Mucosa of rectum (tissue), 2 donors: ENCODE results near the gene KRT35.

Source experiments
- H3K27ac ChIP-seq, 2 donors: one replicate each; pipeline ENCODE4 v1.7.0; 2013; ENCODE audit warnings: inconsistent platforms in 2 of 2, low read depth in 2 of 2, low read length in 2 of 2
- H3K27me3 ChIP-seq, 2 donors: one replicate each; pipeline ENCODE4 v1.7.0; 2013; ENCODE audit warnings: low read length in 2 of 2; ENCODE audit not compliant: control insufficient read depth in 2 of 2, insufficient read depth in 2 of 2
- H3K36me3 ChIP-seq, 2 donors: one replicate each; pipeline ENCODE4 v1.7.0; 2013; ENCODE audit warnings: low read length in 2 of 2; ENCODE audit not compliant: control insufficient read depth in 2 of 2, insufficient read depth in 2 of 2
- H3K4me1 ChIP-seq, 2 donors: one replicate each; pipeline ENCODE4 v1.7.0; 2013; ENCODE audit warnings: low read length in 2 of 2, mild to moderate bottlenecking in 1 of 2; ENCODE audit not compliant: control insufficient read depth in 2 of 2, insufficient read depth in 2 of 2
- H3K4me3 ChIP-seq, 2 donors: one replicate each; pipeline ENCODE4 v1.7.0; 2013; ENCODE audit warnings: low read length in 2 of 2
- H3K9ac ChIP-seq, 2 donors: one replicate each; pipeline ENCODE4 v1.7.0; 2013; ENCODE audit warnings: low read length in 2 of 2, low read depth in 1 of 2, mild to moderate bottlenecking in 1 of 2
- H3K9me3 ChIP-seq, 2 donors: one replicate each; pipeline ENCODE4 v1.7.0; 2013; ENCODE audit warnings: low read length in 2 of 2; ENCODE audit not compliant: control insufficient read depth in 2 of 2
- donor health status: healthy.
- donor health status: Normal muscosa, but diverticular disease.

KRT35 gene

DNA sequence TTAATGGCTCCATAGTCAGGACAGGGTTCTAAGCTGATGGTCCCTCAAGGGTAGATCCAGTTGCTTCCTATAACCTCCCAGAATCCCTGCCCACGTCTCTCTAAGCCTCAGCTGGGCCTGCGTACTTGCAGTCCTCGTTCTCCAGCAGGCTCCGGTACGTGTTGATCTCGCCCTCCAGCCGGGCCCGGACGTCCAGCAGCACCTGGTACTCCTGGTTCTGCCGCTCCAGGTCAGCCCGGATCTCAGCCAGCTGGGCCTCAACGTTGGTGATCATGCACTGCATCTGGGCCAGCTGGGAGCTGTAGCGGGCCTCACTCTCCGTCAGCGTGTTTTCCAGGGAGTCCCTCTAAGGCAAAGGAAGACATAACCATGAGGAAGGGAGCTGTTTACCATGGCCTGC lies 18.2 kb downstream of the KRT35 start:
- Histone ChIP-seq H3K4me3 (no peak overlapping the region), H3K27me3 (peaks cover 3% of the 10 kb centered on the region in 2 donors), H3K9me3 (no peaks in the 10 kb centered on the region), H3K9ac (no peak overlapping the region), H3K4me1 (no peaks in the 10 kb centered on the region), H3K27ac (no peak overlapping the region), H3K36me3 (no peaks in the 10 kb centered on the region)

DNA sequence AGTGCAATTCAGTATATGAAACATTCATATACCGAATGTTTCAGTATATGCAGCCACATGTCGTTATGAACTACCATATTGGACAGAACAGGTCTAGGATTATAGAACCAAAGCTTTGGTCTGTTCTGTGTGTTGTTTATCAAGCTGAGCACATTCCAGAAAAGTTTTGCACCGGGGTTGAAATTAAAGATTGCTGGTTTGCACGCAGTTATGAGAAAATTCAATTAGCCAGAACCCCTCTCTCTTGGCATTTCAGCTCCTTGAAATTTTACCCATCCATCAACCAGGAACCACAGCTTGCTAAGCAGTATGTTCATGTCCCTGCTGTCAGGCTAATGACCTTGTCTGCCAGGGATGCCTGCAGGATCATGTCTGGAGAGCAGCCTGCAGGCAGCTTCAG lies 23.3 kb downstream of the KRT35 start:
- Histone ChIP-seq H3K9me3 (no peaks in the 10 kb centered on the region), H3K9ac (no peak overlapping the region), H3K27me3 (no peaks in the 10 kb centered on the region), H3K36me3 (no peaks in the 10 kb centered on the region), H3K27ac (no peak overlapping the region), H3K4me1 (no peaks in the 10 kb centered on the region), H3K4me3 (no peak overlapping the region)

DNA sequence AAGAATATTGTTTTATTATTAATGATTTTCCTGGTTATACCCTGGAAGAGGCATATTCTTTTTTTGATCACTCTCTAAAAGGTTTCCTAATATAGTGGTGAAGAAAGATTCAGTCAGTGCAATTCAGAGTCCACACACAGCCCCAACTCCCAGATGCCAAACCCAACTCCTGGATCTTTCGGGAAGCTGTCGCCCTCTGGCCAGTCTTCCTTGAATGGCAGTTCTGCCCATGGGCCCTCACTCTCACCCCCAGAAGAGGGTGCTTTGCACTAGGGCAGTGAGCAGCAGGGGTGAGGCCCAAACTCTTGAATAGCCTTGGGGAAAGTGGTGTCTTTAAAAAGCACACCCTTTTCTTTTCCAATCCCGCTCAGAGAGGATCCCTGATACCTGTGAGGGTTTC lies 24.7 kb downstream of the KRT35 start:
- no peaks in the 10 kb centered on the region for H3K4me1 ChIP-seq
- H3K27ac ChIP-seq = no peak overlapping the region
- H3K27me3 ChIP-seq = peaks cover 0 to 7% of the 10 kb centered on the region in 2 donors
- no peaks in the 10 kb centered on the region for H3K9me3 ChIP-seq
- no peak overlapping the region for H3K4me3 ChIP-seq
- H3K9ac ChIP-seq = no peak overlapping the region
- no peaks in the 10 kb centered on the region for H3K36me3 ChIP-seq

DNA sequence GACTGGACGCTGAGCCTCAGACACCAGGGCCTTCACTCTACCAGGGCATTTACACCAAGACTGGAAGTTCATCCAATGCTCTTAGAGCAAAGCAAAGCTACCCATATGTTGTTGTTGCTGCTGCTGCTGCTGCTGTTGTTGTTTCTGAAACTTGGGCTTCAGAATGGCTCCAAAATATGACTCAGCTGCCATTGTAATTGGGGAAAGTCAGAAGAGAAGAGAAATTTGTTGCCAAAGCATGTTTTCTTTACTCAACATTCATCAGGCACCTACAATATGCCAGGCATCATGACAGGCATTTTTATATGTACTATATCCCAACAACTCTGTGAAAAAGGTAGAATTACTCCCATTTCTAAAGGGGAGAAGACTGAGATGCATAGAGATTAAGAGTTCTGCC lies 25.7 kb downstream of the KRT35 start:
- Histone ChIP-seq H3K9me3 (no peaks in the 10 kb centered on the region), H3K9ac (no peak overlapping the region), H3K27ac (no peak overlapping the region), H3K4me1 (no peaks in the 10 kb centered on the region), H3K4me3 (no peak overlapping the region), H3K36me3 (no peaks in the 10 kb centered on the region), H3K27me3 (peaks cover 0 to 7% of the 10 kb centered on the region in 2 donors)

DNA sequence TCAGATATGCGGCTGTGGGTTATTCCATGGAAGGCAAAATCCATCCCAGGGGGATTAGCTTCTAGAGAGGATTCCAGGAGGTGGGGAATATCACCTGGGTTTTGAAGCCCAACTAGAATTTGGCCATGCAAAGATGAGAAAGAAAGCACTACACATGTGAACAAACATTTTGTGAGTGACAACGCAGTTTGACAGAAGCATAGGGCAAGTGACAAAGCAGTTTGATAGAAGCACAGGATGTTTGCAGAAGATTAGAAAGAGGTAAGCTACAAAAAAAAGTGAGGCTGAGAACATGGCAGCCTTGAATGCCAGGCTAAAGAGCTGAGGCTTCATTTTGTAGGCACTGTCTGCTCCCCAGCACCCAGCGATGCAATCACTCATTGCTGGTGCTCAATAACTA lies 27.9 kb downstream of the KRT35 start:
- H3K27me3 ChIP-seq = peaks cover 0 to 7% of the 10 kb centered on the region in 2 donors
- H3K9ac ChIP-seq = no peak overlapping the region
- no peaks in the 10 kb centered on the region for H3K9me3 ChIP-seq
- H3K4me1 ChIP-seq = no peaks in the 10 kb centered on the region
- no peak overlapping the region for H3K4me3 ChIP-seq
- no peak overlapping the region for H3K27ac ChIP-seq
- no peaks in the 10 kb centered on the region for H3K36me3 ChIP-seq

DNA sequence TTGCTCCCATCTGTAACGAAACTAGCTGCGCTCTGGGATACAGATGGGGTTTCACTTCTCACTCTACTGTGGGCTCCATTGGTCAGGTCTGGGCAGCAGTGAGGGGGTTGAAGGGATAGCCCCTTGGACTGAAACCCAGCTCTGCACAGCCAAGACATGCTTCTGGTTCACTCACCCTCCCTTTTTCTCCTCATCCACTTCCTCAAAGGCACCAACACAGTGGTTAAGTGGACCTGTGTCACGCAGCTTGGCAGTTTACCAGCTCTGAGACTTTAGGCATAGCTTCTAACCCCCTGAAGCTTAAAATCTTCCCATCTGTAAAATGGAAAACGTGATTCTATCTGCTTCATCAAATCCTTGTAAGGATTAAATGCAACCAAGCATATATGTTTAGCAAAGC lies 28.7 kb downstream of the KRT35 start:
- peaks cover 0 to 8% of the 10 kb centered on the region in 2 donors for H3K27me3 ChIP-seq
- H3K4me1 ChIP-seq = no peaks in the 10 kb centered on the region
- no peaks in the 10 kb centered on the region for H3K9me3 ChIP-seq
- no peaks in the 10 kb centered on the region for H3K36me3 ChIP-seq
- H3K9ac ChIP-seq = no peak overlapping the region
- H3K27ac ChIP-seq = no peak overlapping the region
- no peak overlapping the region for H3K4me3 ChIP-seq

DNA sequence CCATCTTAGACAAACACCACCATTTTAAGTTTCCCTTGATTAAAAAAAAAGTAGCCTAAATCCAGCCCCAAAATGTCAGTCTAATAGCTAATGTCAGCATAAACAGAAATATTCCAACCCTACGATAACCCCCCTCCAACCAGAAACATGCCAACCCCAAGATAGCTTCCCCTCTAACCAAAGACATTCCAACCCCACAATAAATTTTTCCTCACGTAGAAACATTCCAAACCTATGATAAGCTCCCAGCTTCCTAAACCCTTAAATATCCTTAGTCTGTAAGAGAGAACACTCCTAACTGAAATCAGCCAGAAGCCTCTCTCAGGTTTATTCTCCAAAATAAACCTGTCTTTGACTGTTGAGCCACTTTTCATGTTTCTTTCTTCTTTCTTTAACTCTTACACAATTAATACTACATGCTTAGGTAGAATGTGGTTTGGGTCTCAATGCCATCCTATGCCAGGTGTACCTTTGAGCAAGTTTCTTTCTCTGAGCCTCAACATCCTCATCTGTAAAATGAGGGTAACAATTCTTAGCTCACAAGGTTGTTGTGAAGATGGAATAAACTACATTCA lies 29.7 kb downstream of the KRT35 start:
- no peaks in the 10 kb centered on the region for H3K4me1 ChIP-seq
- H3K27ac ChIP-seq = no peak overlapping the region
- H3K9ac ChIP-seq = no peak overlapping the region
- no peaks in the 10 kb centered on the region for H3K9me3 ChIP-seq
- H3K27me3 ChIP-seq = peaks cover 0 to 8% of the 10 kb centered on the region in 2 donors
- no peaks in the 10 kb centered on the region for H3K36me3 ChIP-seq
- no peak overlapping the region for H3K4me3 ChIP-seq

DNA sequence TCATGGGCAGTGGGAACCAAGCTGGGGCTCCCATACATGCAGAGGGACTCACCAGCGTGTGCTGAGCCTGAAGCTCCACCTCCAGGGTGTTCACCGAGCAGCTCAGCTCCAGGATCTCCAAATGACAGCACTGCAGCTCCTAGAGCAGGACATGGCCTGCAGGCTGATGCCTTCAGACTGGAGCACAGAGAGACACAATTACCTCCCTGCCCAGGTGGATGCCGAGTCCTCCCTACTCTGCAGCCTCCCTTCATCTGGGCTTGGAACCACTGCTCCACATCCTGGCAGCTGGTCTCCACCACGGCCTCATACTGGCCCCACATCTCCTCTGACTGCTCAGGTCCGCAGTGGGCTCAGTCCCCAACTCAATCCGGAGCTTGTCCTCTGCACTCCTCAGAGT lies 31.9 kb downstream of the KRT35 start:
- H3K9me3 ChIP-seq = no peaks in the 10 kb centered on the region
- H3K36me3 ChIP-seq = no peaks in the 10 kb centered on the region
- H3K27me3 ChIP-seq = peaks cover 0 to 10% of the 10 kb centered on the region in 2 donors
- H3K9ac ChIP-seq = no peak overlapping the region
- no peak overlapping the region for H3K4me3 ChIP-seq
- H3K27ac ChIP-seq = no peak overlapping the region
- no peaks in the 10 kb centered on the region for H3K4me1 ChIP-seq

DNA sequence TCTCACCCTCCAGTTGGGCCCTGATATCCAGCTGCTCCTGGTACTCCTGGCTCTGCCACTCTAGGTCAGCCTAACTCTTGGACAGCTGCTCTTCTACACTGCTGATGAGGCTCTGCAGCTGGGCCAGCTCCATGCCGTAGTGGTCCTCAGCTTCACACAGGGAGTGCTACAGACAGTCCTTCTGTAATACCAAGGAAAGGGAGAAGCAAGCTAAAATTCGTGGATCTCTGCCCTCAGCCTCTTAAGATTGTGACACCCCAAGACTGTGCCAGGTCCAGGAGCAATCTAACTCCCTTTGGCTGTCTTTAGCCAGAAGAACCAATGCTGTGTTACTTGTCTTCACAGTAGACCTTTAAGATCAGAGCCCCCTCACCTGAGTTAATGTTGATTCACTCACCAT lies 32.4 kb downstream of the KRT35 start:
- Histone ChIP-seq H3K4me3 (no peak overlapping the region), H3K27me3 (peaks cover 0 to 10% of the 10 kb centered on the region in 2 donors), H3K36me3 (no peaks in the 10 kb centered on the region), H3K9ac (no peak overlapping the region), H3K4me1 (no peaks in the 10 kb centered on the region), H3K9me3 (no peaks in the 10 kb centered on the region), H3K27ac (no peak overlapping the region)

DNA sequence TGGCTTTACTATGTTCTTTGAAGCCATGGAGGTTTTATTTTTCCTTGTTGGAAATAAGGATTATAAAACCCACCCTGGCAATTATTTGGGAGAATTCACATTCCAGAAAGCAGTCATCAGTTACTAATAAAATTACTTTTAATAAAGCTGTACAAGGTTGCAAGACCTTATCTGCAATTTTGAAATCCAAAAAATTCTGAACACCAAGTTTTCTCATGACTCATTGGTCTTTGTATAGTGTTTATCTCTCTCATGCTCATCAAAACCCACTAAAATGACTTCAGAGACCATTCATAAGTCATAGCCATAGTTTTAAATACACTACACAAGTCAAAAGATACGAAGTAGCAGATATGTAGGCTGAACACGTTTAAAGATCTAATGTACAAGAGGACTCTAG lies 34.1 kb downstream of the KRT35 start:
- H3K36me3 ChIP-seq = no peaks in the 10 kb centered on the region
- no peaks in the 10 kb centered on the region for H3K4me1 ChIP-seq
- H3K4me3 ChIP-seq = no peak overlapping the region
- no peak overlapping the region for H3K27ac ChIP-seq
- no peaks in the 10 kb centered on the region for H3K9me3 ChIP-seq
- peaks cover 0 to 8% of the 10 kb centered on the region in 2 donors for H3K27me3 ChIP-seq
- H3K9ac ChIP-seq = no peak overlapping the region

DNA sequence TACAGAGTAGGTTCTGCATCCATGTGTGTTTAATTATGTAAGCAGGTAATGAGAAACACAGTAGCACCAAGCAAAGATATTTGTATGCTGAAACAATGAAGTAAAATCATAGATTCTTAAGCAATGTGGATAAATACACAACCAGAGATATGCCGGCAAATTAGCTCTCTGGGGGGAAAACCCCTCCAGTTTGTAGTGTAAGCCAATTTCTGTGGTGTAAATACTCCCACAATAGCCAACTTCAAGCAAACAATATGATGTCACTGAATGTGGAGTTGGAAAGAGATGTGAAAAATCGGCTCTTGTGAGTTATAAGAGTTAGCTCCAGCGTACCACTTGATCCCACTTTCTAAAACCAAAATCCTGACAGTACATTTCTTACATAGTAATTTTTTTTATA lies 36.3 kb downstream of the KRT35 start:
- Histone ChIP-seq H3K9me3 (no peaks in the 10 kb centered on the region), H3K27me3 (peaks cover 0 to 8% of the 10 kb centered on the region in 2 donors), H3K4me3 (no peak overlapping the region), H3K9ac (no peak overlapping the region), H3K27ac (no peak overlapping the region), H3K4me1 (no peaks in the 10 kb centered on the region), H3K36me3 (no peaks in the 10 kb centered on the region)
